GM21576 (cell line): ENCODE results near the gene SAAL1.
"Not testable (repeated sequence)": the region's sequence is repeated elsewhere in the genome, so short reads cannot be mapped to it uniquely, and the experiment has no call there.

Experiments used
- ATAC-seq: cut with Tn5 transposase; IDR thresholded peaks from one replicate; pipeline ENCODE4 v1.9.1; 2021; ENCODE audit warnings: mild to moderate bottlenecking, moderate library complexity; ENCODE audit not compliant: unreplicated experiment

SAAL1 gene

GRCh38 chr11:18105802-18106574, at the start of gene SAAL1:
TSS of gene SAAL1 (minus strand) at chr11:18106082. CDS start at chr11:18106041, 41 bp downstream.
- ATAC-seq = peak; percentile 96

- ATAC-seq = no peak
These were observed 45.7 kb upstream of the SAAL1 start for GRCh38 chr11:18151581-18151980.

- no peak for ATAC-seq
These were observed 40.0 kb upstream of the SAAL1 start for GRCh38 chr11:18145837-18146236.

GRCh38 chr11:18145025-18145424, 39.1 kb upstream of the SAAL1 start:
- ATAC-seq = no peak

- no peak for ATAC-seq
These were observed 38.4 kb upstream of the SAAL1 start for GRCh38 chr11:18144243-18144642.

GRCh38 chr11:18140145-18140544, 34.3 kb upstream of the SAAL1 start:
- no peak for ATAC-seq

- no peak for ATAC-seq
These were observed 31.4 kb upstream of the SAAL1 start for GRCh38 chr11:18137186-18137800.

GRCh38 chr11:18135308-18135707, 29.4 kb upstream of the SAAL1 start:
- no peak for ATAC-seq

- no peak for ATAC-seq
These were observed 26.5 kb upstream of the SAAL1 start, which contains the start of gene MRGPRX3 for GRCh38 chr11:18132341-18132740. TSS of gene MRGPRX3 (plus strand) at chr11:18132571. CDS start at chr11:18137203, 4,632 bp downstream.

- ATAC-seq = not testable (repeated sequence)
These were observed 25.2 kb upstream of the SAAL1 start for GRCh38 chr11:18131115-18131514.

- not testable (repeated sequence) for ATAC-seq
These were observed 15.5 kb upstream of the SAAL1 start for GRCh38 chr11:18121331-18121828.

GRCh38 chr11:18115360-18116127, 9.7 kb upstream of the SAAL1 start:
- peak; percentile 77 for ATAC-seq

GRCh38 chr11:18111005-18111404, 5.1 kb upstream of the SAAL1 start:
- no peak for ATAC-seq

- ATAC-seq = no peak
These were observed 2.4 kb upstream of the SAAL1 start for GRCh38 chr11:18108254-18108653.

GRCh38 chr11:18106688-18107087, 806 bp upstream of the SAAL1 start:
- ATAC-seq = no peak

- ATAC-seq = no peak
These were observed 638 bp downstream of the SAAL1 start for GRCh38 chr11:18105086-18105801.

GRCh38 chr11:18100926-18101656, 4.8 kb downstream of the SAAL1 start:
- ATAC-seq = no peak

- ATAC-seq = no peak
These were observed 11.9 kb downstream of the SAAL1 start for GRCh38 chr11:18093959-18094358.

- no peak for ATAC-seq
These were observed 14.2 kb downstream of the SAAL1 start for GRCh38 chr11:18091731-18092130.

GRCh38 chr11:18088966-18089365, 16.9 kb downstream of the SAAL1 start:
- ATAC-seq = no peak
